GM19467 (cell line): ENCODE measurements around the gene SEC24D.

Experiments used
- ATAC-seq: cut with Tn5 transposase; IDR thresholded peaks from one replicate; pipeline ENCODE4 v1.9.1; 2021; ENCODE audit warnings: mild to moderate bottlenecking, moderate library complexity; ENCODE audit not compliant: unreplicated experiment

Gene SEC24D

DNA sequence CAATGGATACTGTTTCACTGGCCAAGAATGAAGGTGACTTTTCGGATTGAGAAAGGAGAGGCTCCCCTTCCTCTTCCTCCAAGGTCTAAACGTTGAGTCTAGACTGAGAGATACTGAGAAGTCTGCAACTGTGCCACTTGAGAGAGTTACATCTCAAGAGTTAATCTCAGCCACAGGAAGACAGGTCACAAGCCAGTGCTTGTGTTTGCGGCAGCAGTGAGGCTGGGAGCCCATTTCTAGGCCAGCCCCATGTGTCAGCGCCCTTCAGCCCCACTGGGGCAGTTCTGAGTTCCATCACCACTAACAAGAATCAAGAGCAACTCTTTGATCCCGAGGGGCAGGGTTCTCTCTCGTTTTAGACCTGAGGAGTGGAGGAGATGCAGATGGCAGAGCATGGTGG lies 7.3 kb upstream of the SEC24D start:
- ATAC-seq: no peak

- ATAC-seq: no peak
These were observed 6.1 kb upstream of the SEC24D start for GRCh38 chr4:118842055-118842454.

GRCh38 chr4:118839221-118839927 lies 3.4 kb upstream of the SEC24D start:
- ATAC-seq: no peak

DNA sequence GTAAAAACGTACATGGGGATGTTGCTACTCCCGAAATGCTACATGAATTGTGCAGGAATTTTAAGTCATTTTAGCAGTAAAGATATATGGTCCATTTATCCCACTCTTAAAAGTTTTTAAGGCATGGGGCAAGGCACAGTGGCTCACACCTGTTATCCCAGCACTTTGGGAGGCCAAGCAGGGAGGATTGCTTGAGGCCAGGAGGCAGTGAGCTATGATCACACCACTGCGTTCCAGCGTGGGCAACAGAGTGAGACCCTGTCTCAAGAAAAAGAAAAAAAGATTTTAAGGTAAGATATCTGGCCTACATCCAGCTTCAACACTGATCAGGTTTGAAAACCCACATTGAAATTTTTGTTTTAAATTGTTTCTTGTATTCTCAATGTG lies 1.2 kb upstream of the SEC24D start:
- no peak for ATAC-seq

GRCh38 chr4:118836301-118837120 lies 585 bp upstream of the SEC24D start:
- ATAC-seq: peak; percentile 37

DNA sequence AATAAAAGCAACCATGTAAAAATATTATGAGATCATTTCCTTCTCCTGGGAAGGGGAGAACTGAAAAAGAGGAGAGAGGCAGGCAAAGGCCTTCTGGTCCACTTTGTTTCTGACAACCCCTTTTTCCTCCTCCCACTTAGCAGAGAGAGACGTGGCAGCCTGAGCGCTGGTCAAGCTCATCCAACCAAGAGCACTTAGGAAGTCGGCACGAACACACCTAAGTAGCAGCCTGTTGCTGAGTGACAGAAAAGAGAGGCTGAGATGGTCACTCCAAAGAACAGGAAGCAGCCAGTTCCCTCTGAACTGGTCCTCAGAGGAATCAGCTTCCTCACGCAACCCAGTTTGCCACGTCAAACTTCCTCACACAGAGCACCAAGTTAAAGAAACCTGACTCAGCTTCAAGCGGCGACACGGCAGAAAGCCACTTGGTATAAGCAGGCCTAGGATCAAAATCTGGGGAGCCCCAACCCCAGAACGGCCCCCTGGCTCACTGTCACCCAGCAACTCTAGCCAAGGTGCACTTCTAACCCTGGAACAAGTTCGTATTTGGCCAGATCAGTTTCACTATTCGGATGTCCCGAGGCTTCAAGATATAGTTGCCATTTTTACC lies 861 bp downstream of the SEC24D start:
- ATAC-seq: peak; percentile 63

- ATAC-seq: no peak
These were observed 1.9 kb downstream of the SEC24D start for GRCh38 chr4:118834070-118834469.

GRCh38 chr4:118833192-118833820 lies 2.6 kb downstream of the SEC24D start:
- ATAC-seq: no peak

GRCh38 chr4:118829107-118829506 lies 6.8 kb downstream of the SEC24D start:
- no peak for ATAC-seq

GRCh38 chr4:118826723-118827444 lies 9.0 kb downstream of the SEC24D start:
- ATAC-seq: no peak

GRCh38 chr4:118825799-118826198 lies 10.1 kb downstream of the SEC24D start:
- ATAC-seq: peak; percentile 48

DNA sequence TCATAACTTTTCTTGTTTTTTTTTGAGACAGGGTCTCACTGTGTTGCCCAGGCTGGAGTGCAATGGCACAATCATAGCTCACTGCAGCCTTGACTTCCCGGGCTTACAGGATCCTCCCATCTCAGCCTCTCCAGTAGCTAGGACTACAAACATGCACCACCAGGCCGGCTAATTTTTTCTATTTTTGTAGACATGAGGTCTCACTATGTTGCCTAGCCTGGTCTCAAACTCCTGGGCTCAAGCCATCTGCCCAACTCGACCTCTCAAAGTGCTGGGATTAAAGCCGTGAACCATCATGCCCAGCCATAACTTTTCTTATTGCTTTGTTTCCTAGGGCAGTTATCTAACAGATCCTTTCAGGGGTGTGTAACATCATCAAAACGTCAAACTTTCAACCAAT lies 11.8 kb downstream of the SEC24D start:
- no peak for ATAC-seq

- ATAC-seq: no peak
These were observed 12.5 kb downstream of the SEC24D start for GRCh38 chr4:118823471-118823870.

DNA sequence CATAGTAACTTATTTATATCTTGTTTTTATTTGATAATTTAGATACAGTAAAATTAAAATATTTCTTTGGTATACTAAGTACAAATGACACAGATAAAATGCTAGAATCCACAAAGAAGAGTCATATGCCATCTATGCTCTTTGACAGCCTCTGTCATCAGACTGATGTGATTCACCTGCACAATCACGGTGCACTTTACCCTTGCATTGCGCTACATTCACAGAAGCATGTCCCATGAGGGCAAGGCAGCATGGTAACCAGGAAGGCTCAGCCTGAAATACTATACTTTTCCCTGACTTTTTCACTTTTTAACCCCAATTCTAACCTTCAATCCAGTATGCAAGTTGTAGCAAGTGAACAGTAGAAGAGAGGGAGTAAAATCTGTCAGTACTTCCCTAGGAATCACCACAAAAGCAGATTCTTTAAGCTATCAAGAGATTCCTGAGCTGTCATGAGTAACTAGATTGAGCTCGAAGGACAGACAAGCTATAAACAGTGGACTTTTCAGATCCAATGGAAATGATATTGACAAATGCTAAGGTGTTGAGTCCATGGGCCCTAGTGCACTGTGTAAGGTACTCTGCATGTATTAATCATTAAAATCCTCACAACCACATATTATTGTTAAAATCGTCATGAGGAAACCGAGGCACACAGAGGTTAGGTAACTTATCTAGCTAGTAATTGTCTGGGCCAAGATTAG lies 14.2 kb downstream of the SEC24D start:
- no peak for ATAC-seq

- no peak for ATAC-seq
These were observed 18.6 kb downstream of the SEC24D start for GRCh38 chr4:118817178-118817930.

- ATAC-seq: no peak
These were observed 19.3 kb downstream of the SEC24D start for GRCh38 chr4:118816538-118817177.

DNA sequence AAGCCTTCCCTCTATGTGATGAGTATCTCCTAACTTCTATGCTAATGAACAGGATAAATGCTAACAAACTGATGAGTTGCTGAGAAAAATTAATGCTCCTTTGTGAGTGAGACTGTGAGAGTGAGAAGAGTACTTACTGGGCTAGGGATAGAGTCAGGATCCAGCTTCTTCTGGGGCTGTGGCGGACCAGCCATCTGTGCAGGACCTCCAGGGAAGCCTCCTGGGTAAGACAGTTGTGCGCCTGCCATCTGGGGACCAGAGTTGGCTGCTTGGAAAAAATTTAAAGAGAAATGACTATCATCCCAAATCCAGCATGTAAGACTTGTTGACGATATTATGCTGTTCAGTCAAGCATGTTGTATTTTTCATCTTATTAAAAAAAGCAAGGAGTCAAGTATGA lies 21.0 kb downstream of the SEC24D start:
- no peak for ATAC-seq

GRCh38 chr4:118814058-118814457 lies 21.9 kb downstream of the SEC24D start:
- ATAC-seq: no peak

- ATAC-seq: no peak
These were observed 22.4 kb downstream of the SEC24D start for GRCh38 chr4:118813561-118813960.
